Endothelial cell of umbilical vein (primary cell): ENCODE data around the gene KAZN. TPM values are rescaled to one million over a fixed set of nuclear protein-coding genes. Genes with fewer than 3 reads are reported as not detected.

Experiments used
- BruUV-seq: library from RNA; stranded (reverse); fragments of 400-500 nt; replicated peaks from 2 replicates; lab custom pipeline; 2021; lab: Mats Ljungman, UMichigan
- CTCF ChIA-PET: fragments of 300-600, 350-600 bp; sonication (Branson Sonifier 250); formaldehyde crosslinking; loops from one replicate; lab custom pipeline; 2021; ENCODE audit warnings: antibody characterized with exemption, inconsistent platforms; lab: Charles Lee
- POLR2A ChIA-PET: fragments of 300-600, 350-600 bp; sonication (Branson Sonifier 250); formaldehyde crosslinking; loops from one replicate; lab custom pipeline; 2021; ENCODE audit warnings: antibody characterized with exemption, inconsistent platforms; lab: Charles Lee
- DNase-seq: peaks from one replicate; pipeline ENCODE4 v3.0.0-alpha.2; 2011; ENCODE audit warnings: low read depth, low spot score
- FAIRE-seq: peaks from 2 replicates; lab custom pipeline; 2011; peaks lifted over from hg19 to GRCh38; lab: Jason Lieb, UNC
- H2AFZ ChIP-seq: 2 replicates; pipeline ENCODE4 v1.6.0; 2012; ENCODE audit warnings: low read depth, low read length, control low read depth, inconsistent platforms
- H3K27ac ChIP-seq: 2 replicates; pipeline ENCODE4 v1.5.1; 2011; ENCODE audit warnings: low read depth, mild to moderate bottlenecking, control low read depth, low read length, moderate library complexity; ENCODE audit not compliant: insufficient read depth
- H3K27me3 ChIP-seq, 2 experiments: 2 replicates each; pipeline versions ENCODE4 v1.6.0 to v1.6.1; 2011; ENCODE audit warnings: low read length in 2 of 2, mixed read lengths in 1 of 2; ENCODE audit not compliant: control insufficient read depth in 2 of 2, insufficient read depth in 2 of 2
- H3K36me3 ChIP-seq, 2 experiments: 2 replicates in 1 of 2; 3 replicates in 1 of 2; pipeline ENCODE4 v1.5.1; 2011; ENCODE audit warnings: low read length in 2 of 2, mild to moderate bottlenecking in 1 of 2, moderate library complexity in 1 of 2; ENCODE audit not compliant: control insufficient read depth in 2 of 2, insufficient read depth in 2 of 2; ENCODE audit errors: extremely low read depth in 1 of 2
- H3K4me1 ChIP-seq: 3 replicates; pipeline ENCODE4 v1.5.1; 2011; ENCODE audit warnings: mild to moderate bottlenecking, low read length; ENCODE audit not compliant: control insufficient read depth, insufficient read depth; ENCODE audit errors: extremely low read depth
- H3K4me2 ChIP-seq: 2 replicates; pipeline ENCODE4 v1.6.1; 2011; ENCODE audit warnings: low read length, control low read depth, mixed read lengths; ENCODE audit not compliant: insufficient read depth
- H3K4me3 ChIP-seq, 3 experiments: fragments of 200-600 bp in 1 of 3; sonication (generic), shearing (Covaris generic) in 1 of 3; replicated peaks in 1 of 3; 2 replicates each; pipeline ENCODE4 v1.5.1; 2011 to 2016; ENCODE audit warnings: control low read depth in 3 of 3, low read length in 3 of 3, mild to moderate bottlenecking in 2 of 3, inconsistent platforms in 1 of 3, low read depth in 1 of 3, moderate library complexity in 1 of 3; ENCODE audit not compliant: insufficient read depth in 1 of 3
- H3K79me2 ChIP-seq: 2 replicates; pipeline ENCODE4 v1.6.0; 2012; ENCODE audit warnings: low read length, inconsistent platforms; ENCODE audit not compliant: control insufficient read depth, insufficient read depth
- H3K9ac ChIP-seq: replicated peaks from 2 replicates; pipeline ENCODE3; 2011; ENCODE audit warnings: low read length, control low read depth; ENCODE audit not compliant: insufficient read depth; ENCODE audit errors: extremely low read depth
- H3K9me1 ChIP-seq: replicated peaks from 3 replicates; pipeline ENCODE4 v1.6.0; 2011; ENCODE audit warnings: mild to moderate bottlenecking, low read length; ENCODE audit not compliant: control insufficient read depth, insufficient read depth; ENCODE audit errors: extremely low read depth
- H3K9me3 ChIP-seq: replicated peaks from 2 replicates; pipeline ENCODE4 v1.5.1; 2012; ENCODE audit warnings: low read length, inconsistent platforms; ENCODE audit not compliant: control insufficient read depth, insufficient read depth
- H4K20me1 ChIP-seq: replicated peaks from 2 replicates; pipeline ENCODE3; 2011; ENCODE audit warnings: mild to moderate bottlenecking, low read length; ENCODE audit not compliant: control insufficient read depth, insufficient read depth; ENCODE audit errors: extremely low read depth
- CTCF ChIP-seq, 2 donors: IDR thresholded peaks; 1 replicate in 1 of 2; 2 replicates in 1 of 2; pipeline ENCODE4 v1.5.1; 2011; ENCODE audit warnings: low read length in 2 of 2, mild to moderate bottlenecking in 2 of 2, moderate library complexity in 2 of 2, control low read depth in 1 of 2, inconsistent platforms in 1 of 2, low read depth in 1 of 2; ENCODE audit not compliant: insufficient read depth in 1 of 2; ENCODE audit errors: extremely low read depth in 1 of 2
- EZH2 ChIP-seq: IDR thresholded peaks from 2 replicates; pipeline ENCODE4 v1.6.1; 2012; ENCODE audit warnings: borderline replicate concordance, low read depth, mild to moderate bottlenecking, moderate library complexity, low read length, inconsistent platforms; ENCODE audit not compliant: severe bottlenecking
- FOS ChIP-seq: IDR thresholded peaks from 2 replicates; pipeline ENCODE4 v1.6.1; 2011; ENCODE audit warnings: mild to moderate bottlenecking, low read length, moderate library complexity, borderline replicate concordance; ENCODE audit not compliant: insufficient read depth
- GATA2 ChIP-seq: IDR thresholded peaks from 2 replicates; pipeline ENCODE4 v1.7.0; 2011; ENCODE audit warnings: low read depth, mild to moderate bottlenecking, moderate library complexity, mixed read lengths, low read length; ENCODE audit not compliant: insufficient read length, insufficient read depth
- JUN ChIP-seq: IDR thresholded peaks from 2 replicates; pipeline ENCODE4 v1.6.1; 2011; ENCODE audit warnings: borderline replicate concordance, low read depth; ENCODE audit not compliant: insufficient read length, insufficient read depth
- MYC ChIP-seq: IDR thresholded peaks from one replicate; pipeline ENCODE4 v1.6.1; 2011; ENCODE audit warnings: mild to moderate bottlenecking, low read depth, low read length
- POLR2A ChIP-seq: IDR thresholded peaks from 2 replicates; pipeline ENCODE4 v1.6.1; 2012; ENCODE audit warnings: low read depth, mild to moderate bottlenecking, control low read depth, low read length
- POLR2AphosphoS5 ChIP-seq: IDR thresholded peaks from 2 replicates; pipeline ENCODE4 v1.6.1; 2012; ENCODE audit warnings: low read depth, mild to moderate bottlenecking, control low read depth, low read length, moderate library complexity; ENCODE audit not compliant: insufficient read depth
- dilution Hi-C: fragments of 300-500 bp; cut with MboI; formaldehyde crosslinking; loops from one replicate; pipeline ENCODE4 v1.15.0; 2019; ENCODE audit warnings: low sequenced_read_pairs; ENCODE audit not compliant: extremely low pct_ligation_motif_present
- intact Hi-C: fragments of 100-400 bp; cut with micrococcal nuclease; formaldehyde crosslinking; loops from one replicate; pipeline ENCODE4 v1.10.0; 2022
- polyA plus RNA-seq, 4 experiments: library from polyadenylated mRNA; depleted of rRNA in 3 of 4; stranded (reverse) in 3 of 4; unstranded in 1 of 4; fragments of >200 nt; gene quantifications; 2 replicates each; pipeline versions ENCODE4 v1.2.1 to v1.2.3, GENCODE V29; 2011 to 2012; ENCODE audit warnings: missing spikeins in 1 of 4
- total RNA-seq: library from RNA; stranded (reverse); gene quantifications from 2 replicates; pipeline ENCODE4 v1.2.3, GENCODE V29; 2021
- TF ChIP-seq, protein P1 (sequence below): IDR thresholded peaks from 2 replicates; pipeline ENCODE4 v1.6.1; 2011; ENCODE audit not compliant: insufficient read depth, insufficient read length

The KAZN gene
- total and polyA plus RNA-seq, 2 donors (not counting 3 experiments of a cell fraction or from before 2014, with no cell fraction given) = 1.6 to 5.8 TPM

DNA sequence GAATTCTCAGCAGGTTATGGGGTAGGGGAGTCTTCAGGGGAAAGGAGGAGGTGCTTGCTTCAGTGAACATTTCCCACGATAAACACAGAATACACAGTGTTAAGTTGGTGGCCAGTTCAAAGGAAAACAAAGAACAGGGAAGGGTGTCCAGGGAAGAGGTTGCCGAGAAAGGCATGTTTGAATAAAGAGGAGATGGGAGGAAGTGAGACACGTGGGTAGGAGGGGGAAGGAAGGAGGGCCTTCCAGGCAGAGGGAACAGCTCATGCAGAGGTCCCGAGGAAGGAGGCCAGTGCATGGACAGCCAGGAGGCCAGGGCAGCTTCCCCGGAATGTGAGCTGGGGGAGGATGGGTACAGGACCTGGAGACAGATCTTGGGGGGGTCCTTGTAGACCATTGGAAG lies 424.7 kb downstream of the KAZN start:
- POLR2A ChIA-PET = no interaction called here
- BruUV-seq = no TSS peak
- no peak overlapping the region for H3K4me2 ChIP-seq
- no peaks in the 10 kb centered on the region for H3K9me1 ChIP-seq
- H3K27me3 ChIP-seq = no peaks in the 10 kb centered on the region
- dilution Hi-C loops = no loop called here
- TF ChIP-seq MYC = no peak
- TF ChIP-seq EZH2 = no peak
- TF ChIP-seq CTCF (IDR thresholded peaks at IDR 0.05; ENCODE audit: extremely low read depth in 1 of 2, insufficient read depth in 1 of 2, low read depth in 1 of 2, low read length in 2 of 2) = no peak
- TF ChIP-seq POLR2A = no peak
- FAIRE-seq = no peak
- H3K9me3 ChIP-seq = no peaks in the 10 kb centered on the region
- H3K36me3 ChIP-seq = no peaks in the 10 kb centered on the region
- H3K4me3 ChIP-seq = no peak overlapping the region
- CTCF ChIA-PET = interaction anchor here (1.0 kb wide), 1 partner anchor 20 kb away, joined by 4 read pairs; no protein-coding TSS in a partner anchor
- DNase-seq = no peak
- H3K9ac ChIP-seq = no peak overlapping the region
- intact Hi-C loops = no loop called here
- H3K79me2 ChIP-seq = no peaks in the 10 kb centered on the region
- H3K4me1 ChIP-seq = peaks cover 13% of the 10 kb centered on the region
- H4K20me1 ChIP-seq = no peaks in the 10 kb centered on the region
- H3K27ac ChIP-seq = no peak overlapping the region
- H2AFZ ChIP-seq = peak overlapping the region; percentile 45

DNA sequence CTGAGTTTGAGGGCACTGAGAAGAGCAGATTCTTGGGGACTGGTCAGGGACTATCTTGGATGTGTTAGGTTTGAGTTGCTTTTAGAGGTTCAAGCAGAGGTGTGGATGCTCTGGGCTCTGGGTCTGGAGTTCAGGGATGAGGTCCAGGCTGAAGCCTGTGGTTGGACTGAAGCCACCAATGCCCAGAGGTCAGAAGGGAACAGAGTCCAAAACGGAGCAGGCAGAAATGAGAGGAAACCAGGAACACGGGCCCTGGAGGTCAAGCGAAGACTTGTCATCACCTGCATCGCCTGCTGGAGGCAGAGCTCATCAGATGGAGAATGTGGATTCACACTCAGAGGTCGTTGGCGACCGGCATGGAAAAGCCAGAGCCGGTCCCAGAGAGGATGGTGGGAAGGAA lies 425.5 kb downstream of the KAZN start:
- FAIRE-seq (no peak), DNase-seq (no peak)
- Histone ChIP-seq H4K20me1 (no peaks in the 10 kb centered on the region), H3K79me2 (no peaks in the 10 kb centered on the region), H3K27me3 (no peaks in the 10 kb centered on the region), H3K4me1 (peaks cover 13% of the 10 kb centered on the region), H2AFZ (no peak overlapping the region), H3K4me3 (no peak overlapping the region), H3K9me3 (no peaks in the 10 kb centered on the region), H3K9me1 (no peaks in the 10 kb centered on the region), H3K36me3 (no peaks in the 10 kb centered on the region), H3K9ac (no peak overlapping the region), H3K27ac (no peak overlapping the region), H3K4me2 (no peak overlapping the region)
- no TSS peak for BruUV-seq
- POLR2A ChIA-PET = no interaction called here
- intact Hi-C loops (no loop called here), dilution Hi-C loops (no loop called here)
- CTCF ChIA-PET = interaction anchor here (1.3 kb wide), 1 partner anchor 15 kb away, joined by 3 read pairs; no protein-coding TSS in a partner anchor
- TF ChIP-seq, protein P1, sequence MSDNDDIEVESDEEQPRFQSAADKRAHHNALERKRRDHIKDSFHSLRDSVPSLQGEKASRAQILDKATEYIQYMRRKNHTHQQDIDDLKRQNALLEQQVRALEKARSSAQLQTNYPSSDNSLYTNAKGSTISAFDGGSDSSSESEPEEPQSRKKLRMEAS = no peak
- TF ChIP-seq FOS = no peak
- no peak for TF ChIP-seq POLR2AphosphoS5
- TF ChIP-seq MYC = no peak
- TF ChIP-seq GATA2 = no peak
- no peak for TF ChIP-seq EZH2
- no peak for TF ChIP-seq JUN
- TF ChIP-seq CTCF (IDR thresholded peaks at IDR 0.05; ENCODE audit: extremely low read depth in 1 of 2, insufficient read depth in 1 of 2, low read depth in 1 of 2, low read length in 2 of 2) = no peak
- no peak for TF ChIP-seq POLR2A
